ENCODE measurements around the gene ENDOD1.

DNA sequence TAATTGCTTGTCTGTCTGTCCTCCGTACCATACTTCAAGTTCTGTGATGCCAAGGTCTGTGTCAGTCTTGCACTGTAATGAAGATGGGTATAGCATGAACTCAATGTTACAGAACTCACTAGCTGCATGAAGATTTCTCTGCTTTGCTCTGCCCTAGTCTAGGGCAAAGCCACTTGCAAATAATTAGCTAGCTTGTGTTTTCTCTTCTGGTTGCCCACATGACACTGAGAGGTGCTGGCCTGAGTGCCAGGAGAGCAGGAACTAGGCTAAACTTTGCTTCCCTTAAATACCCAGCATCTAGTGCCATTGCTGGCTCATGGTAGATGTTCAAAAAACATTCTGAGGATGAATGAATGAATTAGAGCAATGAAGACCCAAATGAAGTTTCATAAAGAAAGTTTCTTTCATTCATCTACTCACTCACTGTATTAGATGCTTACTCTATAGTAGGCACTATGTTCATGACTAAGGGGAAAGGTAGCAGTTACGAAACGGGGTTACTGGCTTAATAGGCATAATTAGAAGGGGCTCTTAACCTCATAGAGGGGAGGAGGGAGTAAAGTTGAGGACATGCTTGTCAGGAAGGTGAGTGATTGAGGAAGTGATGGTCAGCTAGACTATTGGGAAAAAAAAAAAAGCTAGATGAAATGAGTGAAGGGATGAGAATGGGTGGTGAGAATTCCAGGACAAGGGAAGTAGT is 4.4 kb upstream of the ENDOD1 start:
- TF ChIP-seq, protein P1, sequence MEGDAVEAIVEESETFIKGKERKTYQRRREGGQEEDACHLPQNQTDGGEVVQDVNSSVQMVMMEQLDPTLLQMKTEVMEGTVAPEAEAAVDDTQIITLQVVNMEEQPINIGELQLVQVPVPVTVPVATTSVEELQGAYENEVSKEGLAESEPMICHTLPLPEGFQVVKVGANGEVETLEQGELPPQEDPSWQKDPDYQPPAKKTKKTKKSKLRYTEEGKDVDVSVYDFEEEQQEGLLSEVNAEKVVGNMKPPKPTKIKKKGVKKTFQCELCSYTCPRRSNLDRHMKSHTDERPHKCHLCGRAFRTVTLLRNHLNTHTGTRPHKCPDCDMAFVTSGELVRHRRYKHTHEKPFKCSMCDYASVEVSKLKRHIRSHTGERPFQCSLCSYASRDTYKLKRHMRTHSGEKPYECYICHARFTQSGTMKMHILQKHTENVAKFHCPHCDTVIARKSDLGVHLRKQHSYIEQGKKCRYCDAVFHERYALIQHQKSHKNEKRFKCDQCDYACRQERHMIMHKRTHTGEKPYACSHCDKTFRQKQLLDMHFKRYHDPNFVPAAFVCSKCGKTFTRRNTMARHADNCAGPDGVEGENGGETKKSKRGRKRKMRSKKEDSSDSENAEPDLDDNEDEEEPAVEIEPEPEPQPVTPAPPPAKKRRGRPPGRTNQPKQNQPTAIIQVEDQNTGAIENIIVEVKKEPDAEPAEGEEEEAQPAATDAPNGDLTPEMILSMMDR (IDR thresholded peaks at IDR 0.05; ENCODE audit: low read depth, low read length), result no peak
- TF ChIP-seq POLR2A (IDR thresholded peaks at IDR 0.05; ENCODE audit: extremely low read depth, insufficient read length) (no peak), MYC (IDR thresholded peaks at IDR 0.05; ENCODE audit: low read depth, low read length) (no peak)

Measured in NB4 (cell line).